HepG2 (cell line): Measurements from ENCODE around the gene ZP2. TPM values are rescaled to one million over a fixed set of nuclear protein-coding genes. Genes with fewer than 3 reads are reported as not detected.

Experiments
- ATF6 ChIP-seq: sonication (generic); formaldehyde crosslinking; conservative IDR thresholded peaks from 2 replicates; pipeline ENCODE4 v1.4.0; 2020; ENCODE audit warnings: missing genetic modification reagents
- BHLHE40 ChIP-seq: IDR thresholded peaks from 2 replicates; pipeline ENCODE4 v1.6.1; 2011; ENCODE audit warnings: low read length, improper control_type of control experiment
- ELF1 ChIP-seq: sonication (generic); formaldehyde crosslinking; IDR thresholded peaks from 2 replicates; pipeline ENCODE4 v1.4.0; 2020; ENCODE audit warnings: missing genetic modification reagents
- ESRRA ChIP-seq: sonication (generic); formaldehyde crosslinking; IDR thresholded peaks from 2 replicates; pipeline ENCODE4 v1.5.1; 2020; ENCODE audit warnings: mild to moderate bottlenecking, low read depth, missing genetic modification reagents
- FOXP1 ChIP-seq, 2 experiments: fragments of 450-650 bp in 1 of 2; IDR thresholded peaks; 2 replicates each; pipeline ENCODE4 v1.6.1; 2017 to 2018; ENCODE audit warnings: antibody characterized with exemption in 1 of 2
- HDAC1 ChIP-seq: sonication (generic); formaldehyde crosslinking; IDR thresholded peaks from 2 replicates; pipeline ENCODE4 v1.5.1; 2020; ENCODE audit warnings: mild to moderate bottlenecking, missing genetic modification reagents
- HOXA9 ChIP-seq: sonication (generic); formaldehyde crosslinking; IDR thresholded peaks from 2 replicates; pipeline ENCODE4 v1.8.1; 2022; ENCODE audit warnings: missing genetic modification reagents, mild to moderate bottlenecking, moderate library complexity, borderline replicate concordance
- KDM3A ChIP-seq: IDR thresholded peaks from 2 replicates; pipeline ENCODE4 v1.6.1; 2018; ENCODE audit warnings: low read depth, missing compliant biosample characterization
- MEIS2 ChIP-seq: sonication (generic); formaldehyde crosslinking; IDR thresholded peaks from 2 replicates; pipeline ENCODE4 v1.9.0; 2021; ENCODE audit warnings: mild to moderate bottlenecking, missing genetic modification reagents
- PAXIP1 ChIP-seq: sonication (generic); formaldehyde crosslinking; conservative IDR thresholded peaks from 2 replicates; pipeline ENCODE4 v1.4.0; 2020; ENCODE audit warnings: mild to moderate bottlenecking, missing genetic modification reagents, moderate library complexity
- REST ChIP-seq, 2 experiments: IDR thresholded peaks; 2 replicates each; pipeline ENCODE4 v1.6.1; 2011 to 2012; ENCODE audit warnings: low read length in 2 of 2, borderline replicate concordance in 1 of 2, low read depth in 1 of 2, mild to moderate bottlenecking in 1 of 2, moderate library complexity in 1 of 2
- SCMH1 ChIP-seq: sonication (generic); formaldehyde crosslinking; IDR thresholded peaks from 2 replicates; pipeline ENCODE4 v1.9.0; 2021; ENCODE audit warnings: missing genetic modification reagents, mild to moderate bottlenecking, borderline replicate concordance
- TFDP2 ChIP-seq: sonication (generic); formaldehyde crosslinking; IDR thresholded peaks from 2 replicates; pipeline ENCODE4 v1.4.0; 2020; ENCODE audit warnings: missing genetic modification reagents
- YEATS4 ChIP-seq: sonication (generic); formaldehyde crosslinking; IDR thresholded peaks from 2 replicates; pipeline ENCODE4 v1.4.0; 2020; ENCODE audit warnings: missing genetic modification reagents, borderline replicate concordance
- ZBTB21 ChIP-seq: sonication (generic); formaldehyde crosslinking; IDR thresholded peaks from 2 replicates; pipeline ENCODE4 v1.4.0; 2020; ENCODE audit warnings: missing genetic modification reagents
- ZNF10 ChIP-seq: sonication (generic); formaldehyde crosslinking; IDR thresholded peaks from 2 replicates; pipeline ENCODE4 v1.4.0; 2020; ENCODE audit warnings: mild to moderate bottlenecking, low read depth, missing genetic modification reagents, borderline replicate concordance
- ZNF468 ChIP-seq: sonication (generic); formaldehyde crosslinking; IDR thresholded peaks from 2 replicates; pipeline ENCODE4 v1.8.0; 2022; ENCODE audit warnings: mild to moderate bottlenecking, moderate library complexity, missing genetic modification reagents
- ZNF788 ChIP-seq: sonication (generic); formaldehyde crosslinking; IDR thresholded peaks from 2 replicates; pipeline ENCODE4 v1.5.0; 2020; ENCODE audit warnings: mild to moderate bottlenecking, missing genetic modification reagents, borderline replicate concordance
- polyA plus RNA-seq, 8 experiments: library from polyadenylated mRNA; depleted of rRNA in 3 of 8; stranded (reverse) in 7 of 8; unstranded in 1 of 8; fragments of >200 nt; fragmentation: Illumina TruSeq in 4 of 8; extraction: Trizol in 4 of 8; gene quantifications; 2 replicates each; pipeline versions ENCODE4 v1.2.1 to v1.2.3, GENCODE V29; 2011 to 2016; ENCODE audit warnings: low read depth in 4 of 8, missing spikeins in 1 of 8, mixed read lengths in 1 of 8; ENCODE audit not compliant: insufficient read depth in 1 of 8
- total RNA-seq, 5 experiments: library from RNA; depleted of rRNA; stranded (reverse); fragments of >200 nt; fragmentation: Illumina TruSeq; extraction: Trizol; gene quantifications; 2 replicates each; pipeline ENCODE4 v1.2.3, GENCODE V29; 2016; ENCODE audit warnings: low read depth in 1 of 5

ZP2 gene
- total and polyA plus RNA-seq, 2 of the 13 experiments (the other 11 are each of a cell fraction or from before 2014, with no cell fraction given): not detected

- peak; percentile 82 for TF ChIP-seq PAXIP1 (CRISPR knock-in tag)
- TF ChIP-seq ZNF10 (CRISPR knock-in tag): no peak
- TF ChIP-seq HDAC1 (CRISPR knock-in tag): peak; percentile 75
- peak; percentile 45; the same call in 1 of the 2 replicates for TF ChIP-seq MEIS2 (CRISPR knock-in tag)
- TF ChIP-seq SCMH1 (CRISPR knock-in tag): no peak
- peak; percentile 23; the same call in 1 of the 2 replicates for TF ChIP-seq YEATS4 (CRISPR knock-in tag)
- peak; percentile 24; the same call in 1 of the 2 replicates for TF ChIP-seq ZBTB21 (CRISPR knock-in tag)
- TF ChIP-seq BHLHE40: peak; percentile 22; the same call in 1 of the 2 replicates
- peak; percentile 47; the same call in 1 of the 2 replicates for TF ChIP-seq FOXP1 (IDR thresholded peaks at IDR 0.05)
- TF ChIP-seq FOXP1 (CRISPR knock-in tag; IDR thresholded peaks at IDR 0.05): peak; percentile 68; the same call in 1 of the 2 replicates
- no peak for TF ChIP-seq TFDP2 (CRISPR knock-in tag)
- TF ChIP-seq HOXA9 (CRISPR knock-in tag): no peak
- no peak; the same call in 1 of the 2 replicates for TF ChIP-seq ELF1 (CRISPR knock-in tag)
- TF ChIP-seq ZNF788: 0 out of 2 replicates have a peak, but pooled peaks have one; percentile 69
- no peak for TF ChIP-seq ATF6 (CRISPR knock-in tag)
- no peak for TF ChIP-seq ZNF468 (CRISPR knock-in tag)
- TF ChIP-seq ESRRA: peak; percentile 25; the same call in 1 of the 2 replicates
- TF ChIP-seq KDM3A (CRISPR knock-in tag): no peak; the same call in 1 of the 2 replicates
- TF ChIP-seq REST (IDR thresholded peaks at IDR 0.05; ENCODE audit: borderline replicate concordance in 1 of 2, low read depth in 1 of 2, low read length in 2 of 2): peak in 1 of 2 experiments; percentile 27; a peak in 1 of 4 replicates
Measured at GRCh38 chr16:21186326-21186691, 25.1 kb downstream of the ZP2 start (continued).
